Measurements from ENCODE around the gene FAM135A. TPM values are rescaled to one million over a fixed set of nuclear protein-coding genes. Genes with fewer than 3 reads are reported as not detected.

FAM135A gene
- total RNA-seq, 1 experiment from 2014 or later: 31.0 TPM

DNA sequence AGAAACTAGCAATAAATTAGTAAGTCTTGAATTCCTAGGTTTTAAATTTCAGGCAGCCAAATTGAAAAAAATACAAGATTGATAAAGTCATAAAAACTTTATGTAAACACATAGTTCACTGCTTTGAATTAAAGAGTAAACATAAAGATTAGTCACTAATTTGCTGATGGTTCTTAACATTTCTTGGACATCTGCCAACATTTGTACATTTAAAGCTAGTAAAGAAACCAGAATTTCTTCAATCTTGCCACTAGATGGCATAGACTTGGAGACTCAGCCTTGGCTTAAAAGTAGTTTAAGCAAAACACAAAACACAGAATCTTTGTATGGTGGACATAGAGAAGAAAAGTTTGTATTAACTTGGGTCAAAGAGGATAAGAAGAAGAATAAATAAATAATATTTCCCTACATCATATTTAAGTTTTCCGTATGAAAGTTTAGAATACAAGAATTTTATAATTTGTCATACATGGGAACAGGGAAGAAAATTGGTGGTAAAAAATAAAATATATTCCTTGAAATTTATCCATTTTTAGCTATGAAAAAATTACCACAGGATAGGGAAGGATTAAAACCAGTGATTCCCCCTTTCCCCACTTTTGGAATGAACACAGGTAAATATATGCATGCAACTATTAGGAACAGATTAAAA lies 41.7 kb upstream of the FAM135A start:
- Histone ChIP-seq H4K20me1 (ENCODE audit: control insufficient read depth, insufficient read depth, insufficient read length) (no peaks in the 10 kb centered on the region), H3K56ac (ENCODE audit: insufficient read length, low read depth, low read length) (no peak overlapping the region), H3K18ac (ENCODE audit: insufficient read length, low read depth, low read length) (no peak overlapping the region), H3K9ac (ENCODE audit: extremely low read depth, insufficient read length, low read length) (no peak overlapping the region), H2AFZ (ENCODE audit: low read length) (no peak overlapping the region), H2BK12ac (ENCODE audit: insufficient read length, low read depth, low read length) (no peak overlapping the region), H2BK15ac (ENCODE audit: low read depth, low read length) (no peak overlapping the region), H3K4ac (ENCODE audit: low read depth, low read length) (no peak overlapping the region), H3K4me2 (ENCODE audit: insufficient read depth, insufficient read length, low read length) (no peak overlapping the region), H2BK20ac (ENCODE audit: low read depth, low read length, poor library complexity, severe bottlenecking) (no peak overlapping the region), H2BK120ac (ENCODE audit: low read depth, low read length, poor library complexity, severe bottlenecking) (no peak overlapping the region), H3K27ac (ENCODE audit: insufficient read length, low read depth, low read length) (no peak overlapping the region), H3K23ac (ENCODE audit: insufficient read length, low read depth, low read length) (no peak overlapping the region), H4K91ac (ENCODE audit: insufficient read length, low read depth, low read length) (no peak overlapping the region), H3K79me1 (ENCODE audit: insufficient read depth, low read depth, low read length, poor library complexity, severe bottlenecking) (no peaks in the 10 kb centered on the region), H2BK5ac (ENCODE audit: insufficient read length, low read length) (no peak overlapping the region), H3K14ac (ENCODE audit: insufficient read depth, low read length) (no peak overlapping the region), H2AK5ac (ENCODE audit: insufficient read length, low read length) (no peak overlapping the region), H3K23me2 (ENCODE audit: insufficient read length, low read depth, low read length, poor library complexity, severe bottlenecking) (no peaks in the 10 kb centered on the region), H3K9me3 (ENCODE audit: control insufficient read depth, low read depth, low read length) (no peaks in the 10 kb centered on the region), H4K5ac (ENCODE audit: insufficient read length, low read depth, low read length) (no peak overlapping the region), H3K79me2 (ENCODE audit: insufficient read depth, low read length) (no peaks in the 10 kb centered on the region), H3K4me1 (ENCODE audit: insufficient read depth, low read length) (no peaks in the 10 kb centered on the region), H3T11ph (ENCODE audit: low read length) (no peak overlapping the region), H4K8ac (replicated peaks; ENCODE audit: insufficient read length, low read depth, low read length) (no peak overlapping the region), H3K27me3 (ENCODE audit: insufficient read depth, low read length) (no peaks in the 10 kb centered on the region)
- no peak for DNase-seq
- no peak overlapping the region for H3K27ac Mint-ChIP-seq
- H3K4me3 Mint-ChIP-seq: no peak overlapping the region
- peaks cover 0 to 3% of the 10 kb centered on the region in 2 experiments; a peak in 2 of 4 replicates for H3K4me1 Mint-ChIP-seq
- no peaks in the 10 kb centered on the region for H3K9me3 Mint-ChIP-seq
- H3K36me3 Mint-ChIP-seq (ENCODE audit: insufficient read depth in 1 of 3, low read depth in 3 of 3): no peaks in the 10 kb centered on the region
- peak; percentile 76 for TF ChIP-seq CTCF (conservative IDR thresholded peaks at IDR 0.05)
- no peaks in the 10 kb centered on the region; the same call in 1 of the 2 replicates for H3K27me3 Mint-ChIP-seq (ENCODE audit: low read depth)
- no CpG with 5 or more reads among the region's 1 CpG for WGBS (ENCODE audit: extremely low coverage, insufficient read length, low lambda C conversion rate)
